Hypothalamus (tissue), 51 donors: Measurements from ENCODE around the gene MINDY4.
A peak's percentile ranks its signal among the peaks of the same experiment; 100 is the strongest.

Experiments
- DNase-seq, 51 donors: peaks; one replicate each; lab custom pipeline; 2025; lab: John Stamatoyannopoulos, UW

Gene MINDY4

DNA sequence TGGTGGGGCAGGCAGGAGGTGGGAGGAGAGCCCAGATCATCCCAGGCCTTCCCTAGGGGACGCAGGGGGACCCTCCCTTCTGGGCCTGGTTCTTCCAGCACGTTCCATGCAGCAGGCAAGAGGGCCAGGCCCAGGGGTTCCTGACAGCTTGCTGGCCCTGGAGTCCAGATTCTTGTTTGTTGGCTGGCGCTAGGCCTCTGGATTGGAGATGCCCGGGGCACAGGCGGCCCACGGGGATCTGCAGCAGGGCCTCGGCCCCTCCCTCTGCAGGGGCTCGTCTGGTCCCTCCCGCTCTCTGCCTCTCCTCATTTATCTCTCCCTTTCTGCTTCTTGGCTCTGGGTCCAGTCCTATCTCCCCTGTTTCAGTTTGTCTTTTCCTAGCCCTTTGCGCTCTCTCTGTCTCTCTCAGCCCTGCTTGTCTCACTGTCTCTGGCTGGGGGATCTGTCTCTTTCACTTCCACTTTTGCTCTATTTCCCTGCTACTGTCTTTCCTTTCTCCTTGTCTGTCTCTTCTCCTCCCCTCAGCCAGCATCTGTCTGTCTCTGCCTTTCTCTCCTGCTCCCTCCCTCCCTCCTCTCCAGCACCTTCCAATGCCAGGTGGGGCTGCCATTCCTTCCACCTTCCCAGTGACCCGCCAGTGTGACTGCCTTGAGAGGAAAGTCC is 139.3 kb downstream of the MINDY4 start:
- DNase-seq: no peak

DNA sequence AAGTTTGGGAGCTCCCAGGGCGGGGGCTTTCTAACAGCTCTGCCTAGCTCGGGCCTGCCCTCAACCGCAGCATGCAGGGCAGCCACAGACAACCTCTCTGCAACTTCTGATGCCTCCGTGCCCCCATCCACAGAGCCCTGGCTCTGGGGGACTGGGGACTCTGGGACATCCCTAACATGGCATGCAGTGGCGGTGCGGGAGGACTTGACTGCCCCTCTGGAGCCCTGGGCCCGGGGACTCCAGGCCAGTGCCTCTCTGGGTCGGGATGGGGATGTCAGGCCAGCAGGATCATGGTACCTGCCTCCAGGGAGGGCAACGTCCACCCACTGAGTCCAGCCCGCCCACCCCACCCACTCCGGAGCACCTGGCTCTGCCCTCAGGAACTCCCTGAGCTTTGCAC is 139.9 kb downstream of the MINDY4 start:
- no peak for DNase-seq

DNA sequence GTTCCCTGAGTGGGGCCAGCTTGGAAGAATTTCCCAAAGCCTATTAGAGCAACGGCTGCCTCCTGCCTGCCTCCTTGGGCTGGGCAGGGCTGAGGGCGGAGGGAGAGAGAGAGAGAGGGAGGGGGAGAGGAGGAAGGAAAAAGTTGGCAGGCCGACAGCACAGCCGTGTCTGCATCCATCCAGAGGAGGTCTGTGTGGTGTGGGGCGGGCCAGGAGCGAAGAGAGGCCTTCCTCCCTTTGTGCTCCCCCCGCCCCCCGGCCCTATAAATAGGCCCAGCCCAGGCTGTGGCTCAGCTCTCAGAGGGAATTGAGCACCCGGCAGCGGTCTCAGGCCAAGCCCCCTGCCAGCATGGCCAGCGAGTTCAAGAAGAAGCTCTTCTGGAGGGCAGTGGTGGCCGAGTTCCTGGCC is 140.3 kb downstream of the MINDY4 start, which contains the start of gene AQP1:
Gene AQP1, plus strand, starts transcription at position 293 of the 409 bp plus-strand sequence. Its CDS starts 57 bp downstream, at position 350.
- DNase-seq: peak in 39 of 51 donors; percentile 9 to 81 (median 47)

DNA sequence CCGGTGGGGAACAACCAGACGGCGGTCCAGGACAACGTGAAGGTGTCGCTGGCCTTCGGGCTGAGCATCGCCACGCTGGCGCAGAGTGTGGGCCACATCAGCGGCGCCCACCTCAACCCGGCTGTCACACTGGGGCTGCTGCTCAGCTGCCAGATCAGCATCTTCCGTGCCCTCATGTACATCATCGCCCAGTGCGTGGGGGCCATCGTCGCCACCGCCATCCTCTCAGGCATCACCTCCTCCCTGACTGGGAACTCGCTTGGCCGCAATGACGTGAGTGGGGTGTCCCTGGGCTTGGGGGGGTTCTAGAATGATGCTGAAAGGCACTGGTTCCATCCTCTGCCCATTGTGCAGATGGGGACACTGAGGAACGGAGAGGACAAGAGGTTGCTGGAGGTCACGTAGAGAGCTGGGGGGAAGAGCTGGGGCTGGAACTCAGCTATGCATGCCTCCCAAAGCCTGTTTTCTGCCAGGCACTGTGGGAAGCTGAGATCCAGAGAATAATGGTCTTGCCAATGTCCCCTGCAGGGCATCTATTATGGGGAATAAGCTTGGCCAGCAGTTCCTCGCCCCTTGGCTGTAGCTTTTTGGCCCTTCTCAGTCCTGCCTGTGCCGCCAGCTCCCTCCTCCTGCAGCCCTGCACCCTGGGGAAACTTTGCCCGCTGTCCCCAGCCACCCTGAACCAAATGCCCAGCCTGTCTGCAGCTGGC is 141.0 kb downstream of the MINDY4 start:
- peak in 5 of 51 donors; percentile 12 to 43 (median 25) for DNase-seq

DNA sequence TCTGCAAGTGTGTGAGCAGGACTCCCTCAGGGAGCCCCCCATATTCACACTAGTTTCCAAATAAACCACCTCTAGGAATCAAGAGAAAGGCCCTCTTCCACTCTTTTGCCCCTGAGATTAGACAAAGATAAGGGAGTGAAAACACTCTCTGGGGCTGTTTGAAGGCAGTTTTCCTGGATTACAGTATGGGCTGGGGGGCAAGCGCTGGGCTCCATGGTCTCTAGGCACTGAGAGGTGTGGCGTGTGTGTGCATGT is 141.4 kb downstream of the MINDY4 start:
- no peak for DNase-seq

DNA sequence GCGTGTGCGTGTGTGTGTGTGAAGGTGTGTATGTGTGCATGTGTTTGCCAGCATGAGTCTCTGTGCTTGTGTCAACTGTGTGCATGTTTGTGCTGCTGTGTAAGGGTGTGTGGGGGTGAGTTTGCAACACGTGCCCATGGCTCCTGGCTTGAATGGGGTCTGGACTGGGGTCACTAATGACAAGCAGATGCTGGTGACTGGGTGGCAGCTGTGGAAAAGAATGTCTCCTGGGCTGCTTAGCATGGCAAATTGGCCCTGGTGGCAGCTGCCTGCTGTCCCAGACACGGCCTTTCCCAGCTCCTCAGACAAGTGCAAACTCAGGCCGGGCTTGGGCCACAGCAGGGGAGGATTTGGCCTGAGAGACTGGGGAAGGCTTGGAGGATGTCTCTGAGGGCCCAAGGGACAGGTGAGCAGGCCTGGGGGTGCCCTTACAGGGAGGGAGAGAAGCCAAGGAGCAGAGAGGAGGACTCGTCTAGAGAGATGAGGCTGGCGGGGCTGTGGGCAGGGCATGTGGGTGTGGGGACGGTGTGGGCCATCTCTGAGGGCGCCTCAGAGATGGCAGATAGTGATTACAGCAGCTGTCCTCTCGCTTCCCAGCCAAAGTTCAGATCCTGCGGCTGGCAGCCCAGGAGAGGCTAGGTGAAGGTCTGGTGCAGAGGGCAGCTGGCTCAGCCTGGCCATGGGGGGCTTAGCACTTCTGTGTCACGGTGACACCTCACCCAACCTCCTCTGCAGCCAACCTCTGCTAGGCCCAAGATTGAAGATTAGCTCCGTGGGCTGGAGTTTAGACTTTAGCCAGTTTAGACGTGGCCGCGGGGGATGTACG is 142.0 kb downstream of the MINDY4 start:
- DNase-seq: no peak

DNA sequence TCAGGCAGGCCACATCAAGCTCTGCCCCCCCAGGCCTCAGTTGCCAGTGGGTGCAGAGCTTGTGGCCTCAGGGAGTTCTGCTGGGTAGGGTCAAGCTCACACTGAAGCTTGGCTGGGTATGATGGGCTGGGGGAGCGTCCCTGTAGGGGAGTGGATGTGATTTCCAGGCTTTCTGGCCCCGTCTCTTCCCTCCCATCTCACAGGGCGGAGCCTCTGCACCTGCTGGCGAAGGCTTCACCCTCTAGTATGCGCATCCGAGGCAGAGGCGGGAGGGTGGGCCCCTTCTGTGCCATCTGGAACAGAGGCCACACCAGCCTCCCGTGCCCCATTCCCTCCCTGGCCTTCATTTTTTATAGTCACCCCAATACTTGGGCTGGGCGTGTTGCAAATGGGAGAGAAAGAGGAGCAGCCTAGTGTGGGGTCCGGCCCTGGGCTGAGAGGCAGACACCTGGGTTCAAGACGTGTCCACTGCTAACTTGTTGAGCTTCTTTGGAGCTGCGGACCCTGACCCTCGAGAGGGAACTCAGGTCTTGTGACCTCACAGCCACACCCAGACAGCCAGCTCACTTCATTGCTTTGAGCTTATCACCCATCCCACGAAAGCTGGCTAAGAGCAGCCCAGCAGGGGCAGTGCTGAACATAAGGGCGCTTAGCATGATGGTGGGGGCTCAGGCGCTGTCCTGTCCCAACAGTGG is 142.8 kb downstream of the MINDY4 start:
- no peak for DNase-seq

DNA sequence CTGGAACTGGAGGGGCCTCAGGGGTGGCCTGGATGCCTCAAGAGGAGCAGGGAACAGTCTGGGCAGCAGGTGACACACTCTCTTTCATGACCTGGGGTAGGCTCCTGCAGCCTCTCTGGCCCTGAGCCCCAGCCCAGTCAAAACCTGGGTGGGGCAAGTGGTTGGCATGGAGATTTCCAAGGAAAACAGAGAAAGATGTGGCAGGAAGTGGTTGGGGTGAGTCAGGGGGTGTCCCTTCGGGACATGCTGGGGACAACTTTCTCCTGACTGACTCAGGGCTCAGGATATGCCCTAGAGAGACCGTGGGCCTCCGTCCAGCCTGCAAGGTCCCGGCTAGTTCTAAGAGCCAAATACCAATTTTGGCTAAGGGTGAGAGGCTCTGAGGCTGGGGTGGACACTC is 143.4 kb downstream of the MINDY4 start:
- DNase-seq: no peak

DNA sequence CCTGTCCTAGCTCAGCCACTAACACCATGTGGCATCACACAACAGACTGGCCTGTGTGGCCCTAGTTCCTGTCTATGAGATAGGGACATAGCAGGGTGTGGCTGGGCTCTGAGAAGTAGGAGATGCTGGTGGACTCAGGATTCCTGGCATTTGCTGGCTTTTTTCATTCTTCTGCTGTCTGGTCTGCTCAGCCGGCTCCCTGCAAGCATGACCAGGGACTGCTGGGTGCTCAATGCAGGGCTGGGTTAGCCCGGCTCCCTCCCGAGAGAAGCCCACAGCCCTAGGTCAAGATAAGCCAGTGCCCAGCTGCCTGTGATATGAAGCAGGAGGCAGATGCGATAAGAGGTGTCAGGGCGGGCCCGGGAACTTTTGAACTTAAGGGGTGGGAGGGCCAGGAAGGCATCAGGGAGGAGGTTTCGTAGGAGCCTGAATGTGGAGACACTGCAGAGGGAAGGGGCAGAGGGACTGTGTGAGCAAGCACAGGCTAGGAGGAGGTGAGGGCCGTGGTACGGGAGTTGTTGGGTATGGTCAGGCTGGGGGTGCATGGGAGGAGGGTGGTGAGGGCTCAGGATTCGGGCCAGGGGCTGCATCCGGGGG is 143.9 kb downstream of the MINDY4 start:
- DNase-seq: no peak

DNA sequence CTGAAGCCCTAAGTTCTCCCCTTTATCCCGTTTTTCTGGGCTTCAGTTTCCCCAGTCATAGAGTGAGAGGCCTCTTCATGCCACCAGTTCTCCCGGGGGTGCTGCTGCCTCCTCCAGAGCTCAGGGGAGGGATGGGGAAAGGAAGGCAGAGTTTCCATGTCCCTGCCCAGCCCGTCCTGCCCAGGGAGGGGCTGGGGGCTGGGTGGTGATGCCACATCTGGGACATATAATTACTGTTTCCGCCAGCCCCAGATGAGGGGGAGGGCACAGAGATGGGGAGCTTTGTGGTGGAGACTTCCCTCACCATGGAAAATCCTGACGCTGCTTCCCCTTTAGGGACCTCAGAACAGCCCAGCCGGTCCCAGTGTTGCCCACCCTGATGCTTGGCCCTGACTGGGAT is 144.5 kb downstream of the MINDY4 start:
- no peak for DNase-seq

DNA sequence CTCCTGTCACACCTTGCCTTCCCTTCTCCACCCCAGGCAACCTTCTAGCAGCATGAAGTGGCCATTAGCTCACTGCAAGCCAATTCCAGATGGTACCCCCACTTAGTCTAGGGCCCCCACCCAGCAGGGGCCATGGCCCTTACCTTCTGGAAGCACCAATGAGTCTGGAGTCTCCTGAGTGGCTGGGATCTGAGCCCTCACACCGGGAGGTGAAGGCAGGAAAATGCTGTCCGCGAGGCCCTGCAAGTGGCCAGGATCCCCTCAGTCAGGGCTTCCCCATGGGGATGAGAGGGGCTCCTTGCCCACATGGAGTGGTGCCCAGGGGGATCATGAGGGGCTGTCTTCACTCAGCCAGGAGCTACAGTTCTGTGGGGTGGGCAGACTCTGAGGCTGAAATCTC is 145.0 kb downstream of the MINDY4 start:
- DNase-seq: no peak

DNA sequence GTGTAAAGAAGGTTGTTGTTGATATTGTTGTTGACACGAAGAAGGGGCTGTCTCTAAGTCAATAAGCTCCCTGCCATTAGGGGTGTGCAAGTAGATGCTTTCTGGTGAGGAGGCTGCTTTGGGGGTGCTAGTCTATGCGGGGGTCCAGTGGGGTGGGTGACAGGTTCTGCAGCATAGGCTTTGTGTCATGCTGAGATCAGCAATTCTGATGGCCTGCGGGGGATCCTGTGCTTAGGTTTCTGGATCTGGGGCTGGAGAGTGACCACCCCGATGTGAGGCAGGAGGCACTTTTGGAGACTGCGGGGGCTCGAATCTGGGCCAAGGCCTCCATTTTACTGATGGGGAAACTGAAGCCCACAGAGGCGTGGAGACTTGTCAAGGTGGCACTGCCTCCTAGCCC is 145.6 kb downstream of the MINDY4 start:
- no peak for DNase-seq

DNA sequence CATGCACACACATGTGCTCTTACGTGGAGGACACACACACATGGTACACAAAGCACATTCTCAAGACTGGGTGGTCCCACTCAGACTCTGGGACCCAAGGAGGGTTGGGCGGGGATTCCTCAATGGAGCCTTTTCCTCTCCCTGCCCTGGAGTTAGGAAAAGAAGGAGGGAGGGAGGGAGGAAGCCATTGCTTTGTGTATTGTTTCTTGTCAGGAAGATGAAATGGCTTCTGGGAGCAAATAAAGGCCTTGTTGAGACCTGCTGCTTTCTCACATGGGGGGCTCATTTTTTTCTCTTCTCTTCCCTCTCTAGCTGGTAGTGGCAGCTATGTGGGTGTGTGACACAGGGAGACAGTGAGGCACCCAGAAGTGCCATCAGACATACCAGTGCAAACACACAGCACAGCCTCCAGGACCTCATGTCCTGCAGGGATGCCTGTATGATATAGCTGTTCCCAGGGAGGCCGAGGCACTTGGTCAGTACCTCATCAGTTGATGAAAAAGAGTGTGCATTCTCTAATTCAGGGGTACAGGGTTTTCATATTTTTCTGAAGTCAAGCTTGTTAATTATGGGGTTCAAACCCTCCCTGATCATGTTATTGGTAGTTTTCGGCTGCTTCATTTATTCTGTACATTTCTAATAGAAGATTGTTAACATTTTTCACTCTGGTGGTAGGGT is 146.1 kb downstream of the MINDY4 start:
- no peak for DNase-seq

DNA sequence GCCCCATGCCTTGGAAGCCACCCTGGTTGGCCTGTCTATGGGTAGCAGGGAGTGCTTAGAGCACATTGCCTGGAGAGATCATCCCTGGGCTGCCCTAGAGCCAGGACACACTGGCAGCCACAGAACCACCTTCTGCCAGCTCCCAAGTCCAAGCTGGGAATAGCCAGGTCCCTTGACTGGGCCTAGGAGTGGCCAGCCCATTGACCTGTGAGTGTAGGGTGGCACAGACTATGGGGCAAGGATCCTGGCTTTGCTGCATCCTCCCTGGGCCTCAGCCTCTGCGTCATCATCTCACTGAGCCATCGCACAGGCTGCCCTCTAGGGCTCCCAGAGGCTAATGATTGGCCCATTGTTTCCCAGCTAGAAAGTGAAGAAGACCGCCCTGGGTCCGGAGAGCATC is 147.5 kb downstream of the MINDY4 start:
- DNase-seq: peak in 4 of 51 donors; percentile 13 to 29 (median 24)

DNA sequence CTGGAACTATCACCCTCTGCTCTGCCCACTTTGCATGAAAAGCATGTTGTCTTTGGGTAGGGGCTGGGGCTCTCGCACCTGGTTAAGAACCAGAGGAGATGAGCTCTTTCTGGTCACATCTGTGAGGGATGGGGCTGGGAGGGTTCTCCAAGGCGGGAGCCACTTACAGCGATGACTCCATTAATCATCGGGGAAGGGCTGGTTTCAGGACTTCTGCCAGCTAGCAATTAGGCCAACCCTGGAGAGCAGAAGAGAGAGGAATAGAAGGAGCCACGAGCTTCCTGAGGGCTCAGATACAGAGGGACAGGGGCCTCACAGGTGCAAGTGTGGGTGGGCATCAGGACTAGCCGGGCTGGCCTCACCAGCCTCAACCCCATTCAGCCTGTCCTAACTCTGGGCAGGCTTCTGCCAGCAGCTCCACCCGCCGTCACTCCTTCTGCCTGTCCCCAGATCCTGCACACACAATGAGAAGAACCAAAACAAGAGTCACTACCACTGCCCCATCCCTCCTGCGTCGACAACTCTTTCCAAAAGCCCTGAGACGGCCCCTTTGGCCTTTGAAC is 148.9 kb downstream of the MINDY4 start:
- DNase-seq: no peak

DNA sequence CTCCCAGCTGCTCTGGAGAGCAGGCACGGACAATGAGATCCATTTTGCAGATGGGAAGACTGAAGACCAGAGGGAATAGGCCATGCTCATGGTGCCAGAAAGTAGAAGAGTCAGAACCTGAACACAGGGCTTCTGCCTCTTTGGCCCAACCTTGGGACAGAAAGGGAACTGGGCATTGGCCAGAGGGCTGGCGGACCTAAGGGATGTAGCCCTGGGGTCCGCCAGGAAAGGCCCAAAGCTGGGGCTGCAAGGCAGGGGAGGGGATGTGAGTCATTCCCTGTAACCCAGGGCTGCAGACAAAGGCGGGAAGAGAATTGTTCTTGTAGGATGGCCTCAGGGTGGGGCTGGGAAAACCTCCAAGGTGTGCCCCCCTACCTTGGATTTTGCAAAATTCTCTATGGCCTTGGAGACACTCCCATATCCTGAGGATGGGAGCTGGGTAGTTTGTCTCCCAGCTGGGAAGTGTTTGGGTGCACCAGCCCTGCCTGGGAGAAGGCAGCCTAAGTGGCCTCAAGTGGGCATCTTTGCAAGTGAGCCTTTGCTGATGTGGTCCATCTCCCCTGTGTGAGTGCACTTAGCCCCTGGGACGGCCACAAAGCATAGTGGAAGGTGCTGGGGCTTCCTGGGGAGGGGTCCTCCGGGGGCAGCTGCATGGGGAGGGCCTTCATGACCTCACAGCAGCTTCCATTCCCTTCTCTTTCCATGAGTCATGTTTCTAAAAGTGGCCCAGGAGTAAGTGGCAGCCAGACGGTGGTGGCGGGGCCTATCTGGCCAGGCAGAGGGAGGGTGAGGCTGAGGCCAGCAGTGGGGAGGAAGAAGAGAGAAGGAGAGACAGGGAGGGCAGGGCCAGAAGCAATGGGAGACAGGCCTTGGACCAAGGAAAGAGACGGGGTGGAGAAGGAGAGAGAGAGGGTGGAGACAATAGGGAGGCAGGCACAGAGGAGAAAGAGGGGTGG is 149.6 kb downstream of the MINDY4 start:
- no peak for DNase-seq

DNA sequence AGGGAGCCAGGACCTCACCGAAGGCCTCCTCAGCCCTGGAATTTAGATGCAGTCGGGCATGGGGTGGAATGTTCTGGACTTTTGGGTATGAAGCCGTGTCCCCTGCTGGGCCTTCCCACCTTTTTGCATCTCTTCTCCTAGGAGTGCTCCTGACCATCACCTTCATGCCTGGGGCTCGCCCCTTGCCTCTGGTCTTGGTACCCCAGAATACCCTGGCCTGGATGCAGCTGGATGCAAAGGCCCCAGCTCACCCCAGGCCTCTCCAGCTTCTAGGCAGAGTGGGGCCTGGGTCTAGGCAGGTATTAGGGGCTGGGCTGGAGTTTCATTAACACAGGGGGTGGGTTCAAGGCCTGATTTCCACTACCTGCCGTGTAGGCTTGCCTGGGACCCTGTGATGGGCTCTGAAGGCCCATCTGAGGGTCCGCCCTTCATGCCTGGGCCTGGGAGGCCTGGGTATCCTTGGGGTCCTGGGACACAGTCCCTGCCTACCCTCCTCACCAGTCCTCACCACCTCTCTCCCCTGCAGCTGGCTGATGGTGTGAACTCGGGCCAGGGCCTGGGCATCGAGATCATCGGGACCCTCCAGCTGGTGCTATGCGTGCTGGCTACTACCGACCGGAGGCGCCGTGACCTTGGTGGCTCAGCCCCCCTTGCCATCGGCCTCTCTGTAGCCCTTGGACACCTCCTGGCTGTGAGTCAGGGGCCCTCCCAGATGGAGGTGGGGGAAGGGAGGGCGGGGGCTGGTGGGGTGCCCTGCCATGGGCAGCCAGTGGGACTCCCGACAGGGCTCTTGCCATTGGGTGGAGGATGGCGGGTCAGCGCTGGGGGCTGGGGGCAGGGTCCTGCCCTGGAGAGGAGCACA is 150.6 kb downstream of the MINDY4 start:
- DNase-seq: no peak

DNA sequence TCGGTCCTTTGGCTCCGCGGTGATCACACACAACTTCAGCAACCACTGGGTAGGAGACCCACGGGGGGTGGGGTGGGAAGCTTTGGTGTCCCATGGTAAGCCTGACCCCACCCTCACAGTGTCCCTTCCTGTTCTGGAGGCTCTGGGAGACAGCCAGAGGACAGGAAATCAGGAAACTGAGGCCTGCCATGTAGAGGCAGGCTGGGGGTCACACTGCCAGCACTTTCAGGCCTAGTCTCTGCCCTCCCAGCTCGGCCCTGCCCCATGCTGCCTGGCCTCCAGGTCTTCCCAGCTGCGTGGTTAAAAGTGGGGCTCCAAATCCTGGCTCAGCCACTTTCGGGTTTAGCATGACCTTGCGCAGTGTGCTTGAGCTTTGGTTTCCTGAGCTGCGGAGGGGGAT is 151.4 kb downstream of the MINDY4 start:
- DNase-seq: no peak
